Measurements from ENCODE around the gene TOE1.

DNA sequence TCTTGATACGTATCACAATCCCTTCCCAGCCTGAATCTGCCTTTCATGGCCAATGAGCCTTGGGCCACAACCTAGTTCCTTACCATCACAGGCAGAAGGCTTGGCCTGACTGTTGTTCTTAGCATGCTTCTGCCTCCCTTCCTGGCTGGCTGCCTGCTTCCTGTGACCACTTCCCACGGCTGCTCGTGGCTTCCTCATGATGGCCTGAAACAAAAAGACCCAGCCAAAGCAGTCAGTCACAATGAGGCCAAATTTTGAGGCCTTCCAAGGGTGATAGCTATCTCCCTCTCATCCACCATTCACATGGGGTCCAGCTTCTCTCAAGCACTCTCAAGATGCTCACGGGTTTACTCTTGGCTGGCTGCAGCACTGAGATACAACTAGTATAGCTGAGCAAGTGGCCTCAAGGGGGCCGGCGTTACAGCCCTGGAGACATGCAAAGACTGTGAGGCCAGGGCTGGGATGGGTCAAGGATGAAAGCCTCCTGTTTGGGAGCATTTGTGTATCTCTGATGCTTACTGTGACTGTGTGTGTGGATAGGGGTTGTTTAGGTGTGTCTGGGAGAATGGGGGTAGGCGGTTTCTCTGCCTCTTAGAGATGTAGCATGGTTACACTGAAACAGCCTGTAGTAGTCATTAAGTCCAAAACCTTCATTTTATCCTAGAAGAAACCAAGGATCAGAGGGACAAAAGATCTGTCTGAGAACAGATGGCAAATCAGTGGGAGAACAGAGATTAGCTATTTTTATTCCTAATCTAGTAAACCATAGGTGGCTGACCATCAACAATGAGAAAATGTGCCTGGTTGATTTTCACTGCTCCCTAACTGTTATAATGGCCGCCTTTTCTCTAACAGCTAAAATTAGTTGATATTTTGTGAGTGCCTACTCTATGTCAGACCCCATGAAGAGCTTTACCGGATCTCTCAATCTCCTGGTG, 5.4 kb upstream of the TOE1 start:
- TF ChIP-seq, protein P1, sequence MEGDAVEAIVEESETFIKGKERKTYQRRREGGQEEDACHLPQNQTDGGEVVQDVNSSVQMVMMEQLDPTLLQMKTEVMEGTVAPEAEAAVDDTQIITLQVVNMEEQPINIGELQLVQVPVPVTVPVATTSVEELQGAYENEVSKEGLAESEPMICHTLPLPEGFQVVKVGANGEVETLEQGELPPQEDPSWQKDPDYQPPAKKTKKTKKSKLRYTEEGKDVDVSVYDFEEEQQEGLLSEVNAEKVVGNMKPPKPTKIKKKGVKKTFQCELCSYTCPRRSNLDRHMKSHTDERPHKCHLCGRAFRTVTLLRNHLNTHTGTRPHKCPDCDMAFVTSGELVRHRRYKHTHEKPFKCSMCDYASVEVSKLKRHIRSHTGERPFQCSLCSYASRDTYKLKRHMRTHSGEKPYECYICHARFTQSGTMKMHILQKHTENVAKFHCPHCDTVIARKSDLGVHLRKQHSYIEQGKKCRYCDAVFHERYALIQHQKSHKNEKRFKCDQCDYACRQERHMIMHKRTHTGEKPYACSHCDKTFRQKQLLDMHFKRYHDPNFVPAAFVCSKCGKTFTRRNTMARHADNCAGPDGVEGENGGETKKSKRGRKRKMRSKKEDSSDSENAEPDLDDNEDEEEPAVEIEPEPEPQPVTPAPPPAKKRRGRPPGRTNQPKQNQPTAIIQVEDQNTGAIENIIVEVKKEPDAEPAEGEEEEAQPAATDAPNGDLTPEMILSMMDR (IDR thresholded peaks at IDR 0.05) = no peak
- no peak for TF ChIP-seq POLR2A (IDR thresholded peaks at IDR 0.05)

All from adrenal gland (tissue), 5 donors.